Esophagus (tissue), 2 donors: ENCODE measurements around the gene CISD3. TPM values are rescaled to one million over a fixed set of nuclear protein-coding genes. Genes with fewer than 3 reads are reported as not detected.

Experiments
- H3K27ac ChIP-seq, 2 donors: one replicate each; pipeline ENCODE4 v1.5.1; 2013; ENCODE audit warnings: low read depth in 2 of 2, mild to moderate bottlenecking in 2 of 2, inconsistent platforms in 1 of 2, low read length in 1 of 2, moderate library complexity in 1 of 2
- H3K27me3 ChIP-seq, 2 donors: one replicate each; pipeline ENCODE4 v1.6.1; 2013; ENCODE audit warnings: low read length in 2 of 2, control low read depth in 1 of 2, mild to moderate bottlenecking in 1 of 2; ENCODE audit not compliant: insufficient read depth in 2 of 2, control insufficient read depth in 1 of 2
- H3K36me3 ChIP-seq, 2 donors: one replicate each; pipeline ENCODE4 v1.6.1; 2013; ENCODE audit warnings: low read length in 1 of 2; ENCODE audit not compliant: control insufficient read depth in 2 of 2, insufficient read depth in 2 of 2
- H3K4me1 ChIP-seq, 2 donors: one replicate each; pipeline ENCODE4 v1.6.1; 2013; ENCODE audit warnings: low read length in 1 of 2; ENCODE audit not compliant: control insufficient read depth in 2 of 2, insufficient read depth in 2 of 2
- H3K4me3 ChIP-seq, 2 donors: one replicate each; pipeline ENCODE4 v1.5.1; 2013; ENCODE audit warnings: low read length in 2 of 2, mild to moderate bottlenecking in 2 of 2, low read depth in 1 of 2, moderate library complexity in 1 of 2
- H3K9me3 ChIP-seq, 2 donors: one replicate each; pipeline ENCODE4 v1.6.1; 2013; ENCODE audit warnings: mild to moderate bottlenecking in 2 of 2, low read depth in 1 of 2, low read length in 1 of 2, moderate library complexity in 1 of 2; ENCODE audit not compliant: control insufficient read depth in 2 of 2, insufficient read depth in 1 of 2
- WGBS, 2 donors: extraction: QIAGEN DNeasy Blood & Tissue Kit; methylation state at CpG; one replicate each; pipeline ENCODE4 v1.1.7; 2013; 5-methylcytosine and 5-hydroxymethylcytosine counted together
- polyA plus RNA-seq, 2 donors: library from polyadenylated mRNA; stranded (reverse); fragments of 200-250 nt; gene quantifications; one replicate each; pipeline ENCODE4 v1.2.3, GENCODE V29; 2013
- donor health status: healthy with polysubstance abuse.
- donor health status: Bipolar disorder and iron deficiency.

The CISD3 gene
- polyA plus RNA-seq, 2 donors = 14.5 to 28.5 TPM

DNA sequence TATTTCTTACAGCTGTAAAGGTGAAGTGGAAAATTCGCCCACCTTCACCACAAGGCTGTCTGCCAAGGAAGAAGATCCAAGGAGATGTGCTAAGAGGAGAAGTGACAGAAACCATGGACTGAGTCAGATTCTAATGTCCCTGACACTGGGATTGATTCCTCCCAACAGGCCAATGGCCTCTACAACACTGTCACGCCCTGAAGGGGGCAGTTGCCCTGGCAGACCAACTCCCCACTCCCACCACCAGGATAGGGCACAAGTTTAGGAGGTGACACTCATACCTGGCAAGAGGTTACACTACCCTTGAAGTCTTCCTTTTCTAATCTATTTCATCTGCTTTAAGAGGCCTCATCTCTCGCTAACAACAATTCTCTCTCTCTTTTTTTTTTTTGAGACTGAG lies 53.1 kb downstream of the CISD3 start:
- Histone ChIP-seq H3K9me3 (no peaks in the 10 kb centered on the region), H3K4me3 (no peak overlapping the region), H3K4me1 (peaks cover 2 to 3% of the 10 kb centered on the region in 2 donors), H3K27me3 (no peaks in the 10 kb centered on the region), H3K27ac (no peak overlapping the region), H3K36me3 (peaks cover 42 to 60% of the 10 kb centered on the region in 2 donors)
- 89 to 96% methylated on average over 3 of the region's 3 CpGs for WGBS, 2 donors

Other genes starting within 250 kb of the CISD3 start
- gene SRCIN1, start 124.4 kb upstream of the CISD3 start, polyA plus RNA-seq = 1 to 10 TPM; 2.2 to 2.5 TPM
- gene EPOP, start 55.4 kb upstream of the CISD3 start, polyA plus RNA-seq = 1 to 10 TPM; 1.1 to 1.9 TPM
- 10 to 100 TPM; 20.9 to 66.1 TPM for gene MLLT6, start 25.1 kb upstream of the CISD3 start, polyA plus RNA-seq
- gene PCGF2, start 18.0 kb downstream of the CISD3 start, polyA plus RNA-seq = 10 to 100 TPM in 1 of 2 donors, 1 to 10 TPM in 1; 9.4 to 22.4 TPM
- 100 to 1,000 TPM; 198 to 204 TPM for gene PSMB3, start 22.4 kb downstream of the CISD3 start, polyA plus RNA-seq
- gene PIP4K2B, start 69.2 kb downstream of the CISD3 start, polyA plus RNA-seq = 10 to 100 TPM in 1 of 2 donors, 1 to 10 TPM in 1; 7.7 to 11.1 TPM
- 10 to 100 TPM; 15.2 to 21.0 TPM for gene CWC25, start 95.0 kb downstream of the CISD3 start, polyA plus RNA-seq
- 1,000 to 10,000 TPM; 2,779 to 3,117 TPM for gene RPL23, start 123.4 kb downstream of the CISD3 start, polyA plus RNA-seq
- 10 to 100 TPM; 26.5 to 33.0 TPM for gene LASP1, start 139.7 kb downstream of the CISD3 start, polyA plus RNA-seq
- gene FBXO47, start 237.1 kb downstream of the CISD3 start, polyA plus RNA-seq = not detected